ENCODE data around the gene ST7. TPM values are rescaled to one million over a fixed set of nuclear protein-coding genes. Genes with fewer than 3 reads are reported as not detected.
A peak's percentile ranks its signal among the peaks of the same experiment; 100 is the strongest.

Gene ST7
- total and polyA plus RNA-seq, 2 experiments from 2014 or later = 9.9 to 18.3 TPM

- peak; percentile 76 for ATAC-seq
- Histone ChIP-seq H2AFZ (no peak overlapping the region), H3K4me1 (ENCODE audit: insufficient read depth) (no peaks in the 10 kb centered on the region), H3K4me3 (no peak overlapping the region), H3K27ac (ENCODE audit: low read depth) (no peak overlapping the region), H3K36me3 (ENCODE audit: insufficient read depth) (no peaks in the 10 kb centered on the region), H4K20me1 (replicated peaks; ENCODE audit: insufficient read depth) (no peaks in the 10 kb centered on the region), H3K79me2 (replicated peaks; ENCODE audit: insufficient read depth) (peaks cover 3% of the 10 kb centered on the region), H3K4me2 (no peak overlapping the region), H3K27me3 (ENCODE audit: insufficient read depth) (no peaks in the 10 kb centered on the region), H3K9me2 (ENCODE audit: insufficient read depth) (no peaks in the 10 kb centered on the region), H3F3A (replicated peaks; ENCODE audit: low read depth) (no peaks in the 10 kb centered on the region)
- Mint-ChIP-seq H3K27me3 (ENCODE audit: insufficient read depth, low read depth, poor library complexity) (no peaks in the 10 kb centered on the region), H3K4me1 (peaks cover 3% of the 10 kb centered on the region; the same call in 2 of the 3 replicates), H3K9me3 (no peaks in the 10 kb centered on the region), H3K4me3 (no peak overlapping the region), H3K27ac (no peak overlapping the region), H3K36me3 (ENCODE audit: low read depth) (no peaks in the 10 kb centered on the region)
- DNase-seq (ENCODE audit: low spot score) = peak; percentile 70
- TF ChIP-seq, protein P1, sequence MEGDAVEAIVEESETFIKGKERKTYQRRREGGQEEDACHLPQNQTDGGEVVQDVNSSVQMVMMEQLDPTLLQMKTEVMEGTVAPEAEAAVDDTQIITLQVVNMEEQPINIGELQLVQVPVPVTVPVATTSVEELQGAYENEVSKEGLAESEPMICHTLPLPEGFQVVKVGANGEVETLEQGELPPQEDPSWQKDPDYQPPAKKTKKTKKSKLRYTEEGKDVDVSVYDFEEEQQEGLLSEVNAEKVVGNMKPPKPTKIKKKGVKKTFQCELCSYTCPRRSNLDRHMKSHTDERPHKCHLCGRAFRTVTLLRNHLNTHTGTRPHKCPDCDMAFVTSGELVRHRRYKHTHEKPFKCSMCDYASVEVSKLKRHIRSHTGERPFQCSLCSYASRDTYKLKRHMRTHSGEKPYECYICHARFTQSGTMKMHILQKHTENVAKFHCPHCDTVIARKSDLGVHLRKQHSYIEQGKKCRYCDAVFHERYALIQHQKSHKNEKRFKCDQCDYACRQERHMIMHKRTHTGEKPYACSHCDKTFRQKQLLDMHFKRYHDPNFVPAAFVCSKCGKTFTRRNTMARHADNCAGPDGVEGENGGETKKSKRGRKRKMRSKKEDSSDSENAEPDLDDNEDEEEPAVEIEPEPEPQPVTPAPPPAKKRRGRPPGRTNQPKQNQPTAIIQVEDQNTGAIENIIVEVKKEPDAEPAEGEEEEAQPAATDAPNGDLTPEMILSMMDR (conservative IDR thresholded peaks at IDR 0.05; ENCODE audit: low read depth in 2 of 2) = peak; percentile 40 to 46
- TF ChIP-seq STAT1 (IDR thresholded peaks at IDR 0.05; ENCODE audit: unreplicated experiment) (no peak), CREB1 (CRISPR knock-in tag; IDR thresholded peaks at IDR 0.05; ENCODE audit: low read depth) (no peak)
- TF ChIP-seq, protein P2, sequence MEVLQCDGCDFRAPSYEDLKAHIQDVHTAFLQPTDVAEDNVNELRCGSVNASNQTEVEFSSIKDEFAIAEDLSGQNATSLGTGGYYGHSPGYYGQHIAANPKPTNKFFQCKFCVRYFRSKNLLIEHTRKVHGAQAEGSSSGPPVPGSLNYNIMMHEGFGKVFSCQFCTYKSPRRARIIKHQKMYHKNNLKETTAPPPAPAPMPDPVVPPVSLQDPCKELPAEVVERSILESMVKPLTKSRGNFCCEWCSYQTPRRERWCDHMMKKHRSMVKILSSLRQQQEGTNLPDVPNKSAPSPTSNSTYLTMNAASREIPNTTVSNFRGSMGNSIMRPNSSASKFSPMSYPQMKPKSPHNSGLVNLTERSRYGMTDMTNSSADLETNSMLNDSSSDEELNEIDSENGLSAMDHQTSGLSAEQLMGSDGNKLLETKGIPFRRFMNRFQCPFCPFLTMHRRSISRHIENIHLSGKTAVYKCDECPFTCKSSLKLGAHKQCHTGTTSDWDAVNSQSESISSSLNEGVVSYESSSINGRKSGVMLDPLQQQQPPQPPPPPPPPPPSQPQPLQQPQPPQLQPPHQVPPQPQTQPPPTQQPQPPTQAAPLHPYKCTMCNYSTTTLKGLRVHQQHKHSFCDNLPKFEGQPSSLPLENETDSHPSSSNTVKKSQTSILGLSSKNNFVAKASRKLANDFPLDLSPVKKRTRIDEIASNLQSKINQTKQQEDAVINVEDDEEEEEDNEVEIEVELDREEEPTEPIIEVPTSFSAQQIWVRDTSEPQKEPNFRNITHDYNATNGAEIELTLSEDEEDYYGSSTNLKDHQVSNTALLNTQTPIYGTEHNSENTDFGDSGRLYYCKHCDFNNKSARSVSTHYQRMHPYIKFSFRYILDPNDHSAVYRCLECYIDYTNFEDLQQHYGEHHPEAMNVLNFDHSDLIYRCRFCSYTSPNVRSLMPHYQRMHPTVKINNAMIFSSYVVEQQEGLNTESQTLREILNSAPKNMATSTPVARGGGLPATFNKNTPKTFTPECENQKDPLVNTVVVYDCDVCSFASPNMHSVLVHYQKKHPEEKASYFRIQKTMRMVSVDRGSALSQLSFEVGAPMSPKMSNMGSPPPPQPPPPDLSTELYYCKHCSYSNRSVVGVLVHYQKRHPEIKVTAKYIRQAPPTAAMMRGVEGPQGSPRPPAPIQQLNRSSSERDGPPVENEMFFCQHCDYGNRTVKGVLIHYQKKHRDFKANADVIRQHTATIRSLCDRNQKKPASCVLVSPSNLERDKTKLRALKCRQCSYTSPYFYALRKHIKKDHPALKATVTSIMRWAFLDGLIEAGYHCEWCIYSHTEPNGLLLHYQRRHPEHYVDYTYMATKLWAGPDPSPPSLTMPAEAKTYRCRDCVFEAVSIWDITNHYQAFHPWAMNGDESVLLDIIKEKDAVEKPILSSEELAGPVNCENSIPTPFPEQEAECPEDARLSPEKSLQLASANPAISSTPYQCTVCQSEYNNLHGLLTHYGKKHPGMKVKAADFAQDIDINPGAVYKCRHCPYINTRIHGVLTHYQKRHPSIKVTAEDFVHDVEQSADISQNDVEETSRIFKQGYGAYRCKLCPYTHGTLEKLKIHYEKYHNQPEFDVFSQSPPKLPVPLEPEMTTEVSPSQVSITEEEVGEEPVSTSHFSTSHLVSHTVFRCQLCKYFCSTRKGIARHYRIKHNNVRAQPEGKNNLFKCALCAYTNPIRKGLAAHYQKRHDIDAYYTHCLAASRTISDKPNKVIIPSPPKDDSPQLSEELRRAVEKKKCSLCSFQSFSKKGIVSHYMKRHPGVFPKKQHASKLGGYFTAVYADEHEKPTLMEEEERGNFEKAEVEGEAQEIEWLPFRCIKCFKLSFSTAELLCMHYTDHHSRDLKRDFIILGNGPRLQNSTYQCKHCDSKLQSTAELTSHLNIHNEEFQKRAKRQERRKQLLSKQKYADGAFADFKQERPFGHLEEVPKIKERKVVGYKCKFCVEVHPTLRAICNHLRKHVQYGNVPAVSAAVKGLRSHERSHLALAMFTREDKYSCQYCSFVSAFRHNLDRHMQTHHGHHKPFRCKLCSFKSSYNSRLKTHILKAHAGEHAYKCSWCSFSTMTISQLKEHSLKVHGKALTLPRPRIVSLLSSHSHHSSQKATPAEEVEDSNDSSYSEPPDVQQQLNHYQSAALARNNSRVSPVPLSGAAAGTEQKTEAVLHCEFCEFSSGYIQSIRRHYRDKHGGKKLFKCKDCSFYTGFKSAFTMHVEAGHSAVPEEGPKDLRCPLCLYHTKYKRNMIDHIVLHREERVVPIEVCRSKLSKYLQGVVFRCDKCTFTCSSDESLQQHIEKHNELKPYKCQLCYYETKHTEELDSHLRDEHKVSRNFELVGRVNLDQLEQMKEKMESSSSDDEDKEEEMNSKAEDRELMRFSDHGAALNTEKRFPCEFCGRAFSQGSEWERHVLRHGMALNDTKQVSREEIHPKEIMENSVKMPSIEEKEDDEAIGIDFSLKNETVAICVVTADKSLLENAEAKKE (CRISPR knock-in tag; IDR thresholded peaks at IDR 0.05) = no peak
These were observed 59.4 kb downstream of the ST7 start for GRCh38 chr7:117012696-117013095.
